ENCODE data around the gene PSMC1. TPM values are rescaled to one million over a fixed set of nuclear protein-coding genes. Genes with fewer than 3 reads are reported as not detected.

Gene PSMC1
- total RNA-seq, 1 donor from 2014 or later = 105 TPM

DNA sequence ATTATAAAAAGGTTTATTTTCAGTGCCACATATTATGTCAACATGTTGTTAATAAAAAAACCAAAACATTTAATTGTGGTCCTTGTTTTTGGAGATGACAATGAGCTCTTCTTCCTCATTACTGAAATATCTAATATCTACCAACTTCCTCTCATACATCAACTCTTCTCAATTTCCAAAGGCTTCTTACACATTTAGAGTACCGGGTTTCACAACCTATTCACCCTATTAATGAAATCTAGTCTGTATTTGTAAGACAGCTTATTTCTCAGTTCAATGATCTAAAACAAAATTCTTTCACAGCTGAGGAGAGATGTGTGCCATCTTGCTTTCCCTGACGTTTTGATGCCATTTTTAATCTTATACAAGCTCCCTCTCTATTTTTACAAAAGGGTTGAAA is 60.9 kb downstream of the PSMC1 start:
- no peak overlapping the region for H3K27ac Mint-ChIP-seq (ENCODE audit: unreplicated experiment)
- TF ChIP-seq, protein P1, sequence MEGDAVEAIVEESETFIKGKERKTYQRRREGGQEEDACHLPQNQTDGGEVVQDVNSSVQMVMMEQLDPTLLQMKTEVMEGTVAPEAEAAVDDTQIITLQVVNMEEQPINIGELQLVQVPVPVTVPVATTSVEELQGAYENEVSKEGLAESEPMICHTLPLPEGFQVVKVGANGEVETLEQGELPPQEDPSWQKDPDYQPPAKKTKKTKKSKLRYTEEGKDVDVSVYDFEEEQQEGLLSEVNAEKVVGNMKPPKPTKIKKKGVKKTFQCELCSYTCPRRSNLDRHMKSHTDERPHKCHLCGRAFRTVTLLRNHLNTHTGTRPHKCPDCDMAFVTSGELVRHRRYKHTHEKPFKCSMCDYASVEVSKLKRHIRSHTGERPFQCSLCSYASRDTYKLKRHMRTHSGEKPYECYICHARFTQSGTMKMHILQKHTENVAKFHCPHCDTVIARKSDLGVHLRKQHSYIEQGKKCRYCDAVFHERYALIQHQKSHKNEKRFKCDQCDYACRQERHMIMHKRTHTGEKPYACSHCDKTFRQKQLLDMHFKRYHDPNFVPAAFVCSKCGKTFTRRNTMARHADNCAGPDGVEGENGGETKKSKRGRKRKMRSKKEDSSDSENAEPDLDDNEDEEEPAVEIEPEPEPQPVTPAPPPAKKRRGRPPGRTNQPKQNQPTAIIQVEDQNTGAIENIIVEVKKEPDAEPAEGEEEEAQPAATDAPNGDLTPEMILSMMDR (IDR thresholded peaks at IDR 0.05; ENCODE audit: unreplicated experiment) = no peak
- no peaks in the 10 kb centered on the region for H3K27me3 Mint-ChIP-seq (ENCODE audit: unreplicated experiment)
- peaks cover 18% of the 10 kb centered on the region for H3K36me3 Mint-ChIP-seq (ENCODE audit: low read depth, unreplicated experiment)
- no peak overlapping the region for H3K4me3 Mint-ChIP-seq (ENCODE audit: unreplicated experiment)
- peaks cover 5% of the 10 kb centered on the region for H3K4me1 Mint-ChIP-seq (ENCODE audit: unreplicated experiment)
- no peak for DNase-seq (ENCODE audit: low spot score)
- H3K9me3 Mint-ChIP-seq (ENCODE audit: unreplicated experiment) = no peaks in the 10 kb centered on the region

DNA sequence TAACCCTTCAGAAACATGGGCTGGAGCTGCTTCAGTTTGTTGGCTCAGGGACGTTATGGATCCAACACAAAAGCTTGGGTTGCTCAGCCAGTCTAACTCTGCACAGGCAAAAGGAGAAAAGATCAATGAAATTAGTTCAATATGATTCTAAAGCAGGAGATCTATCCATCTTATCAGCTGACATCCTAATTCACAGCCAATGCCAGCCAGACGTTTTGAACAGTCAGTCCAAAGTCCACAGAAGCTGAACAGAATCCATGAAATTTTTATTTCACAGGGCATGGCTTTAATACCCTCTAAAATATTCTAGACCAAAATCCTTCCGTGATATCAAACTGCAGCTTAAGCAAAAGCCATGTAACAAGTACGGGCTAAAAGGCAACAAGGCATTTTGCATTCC is 61.7 kb downstream of the PSMC1 start:
- DNase-seq (ENCODE audit: low spot score) = no peak
- peaks cover 5% of the 10 kb centered on the region for H3K4me1 Mint-ChIP-seq (ENCODE audit: unreplicated experiment)
- TF ChIP-seq, protein P1 (IDR thresholded peaks at IDR 0.05; ENCODE audit: unreplicated experiment) = no peak
- H3K27me3 Mint-ChIP-seq (ENCODE audit: unreplicated experiment) = no peaks in the 10 kb centered on the region
- no peak overlapping the region for H3K27ac Mint-ChIP-seq (ENCODE audit: unreplicated experiment)
- no peaks in the 10 kb centered on the region for H3K9me3 Mint-ChIP-seq (ENCODE audit: unreplicated experiment)
- peaks cover 18% of the 10 kb centered on the region for H3K36me3 Mint-ChIP-seq (ENCODE audit: low read depth, unreplicated experiment)
- no peak overlapping the region for H3K4me3 Mint-ChIP-seq (ENCODE audit: unreplicated experiment)

DNA sequence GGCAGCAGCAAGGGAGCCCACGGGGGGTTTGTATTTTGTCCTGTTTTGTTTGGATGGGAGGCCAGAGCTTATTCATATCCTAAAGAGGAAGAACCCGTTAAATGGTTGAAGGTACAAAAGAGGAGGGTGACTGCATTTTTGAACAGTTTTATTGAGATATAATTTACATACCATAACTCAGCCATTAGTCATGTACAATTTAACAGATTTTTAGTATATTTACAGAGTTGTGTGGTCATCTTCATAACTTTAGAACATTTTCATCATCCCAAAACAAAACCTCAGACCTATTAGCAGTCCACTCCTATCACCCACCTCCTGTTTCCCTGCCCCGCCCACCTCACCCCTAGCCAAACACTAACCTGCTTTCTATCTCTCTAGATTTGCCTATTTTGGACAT is 62.8 kb downstream of the PSMC1 start:
- no peak for DNase-seq (ENCODE audit: low spot score)
- Mint-ChIP-seq H3K36me3 (ENCODE audit: low read depth, unreplicated experiment) (peaks cover 10% of the 10 kb centered on the region), H3K27me3 (ENCODE audit: unreplicated experiment) (no peaks in the 10 kb centered on the region), H3K9me3 (ENCODE audit: unreplicated experiment) (no peaks in the 10 kb centered on the region), H3K4me1 (ENCODE audit: unreplicated experiment) (no peaks in the 10 kb centered on the region), H3K27ac (ENCODE audit: unreplicated experiment) (no peak overlapping the region), H3K4me3 (ENCODE audit: unreplicated experiment) (no peak overlapping the region)
- TF ChIP-seq, protein P1 (IDR thresholded peaks at IDR 0.05; ENCODE audit: unreplicated experiment) = no peak

DNA sequence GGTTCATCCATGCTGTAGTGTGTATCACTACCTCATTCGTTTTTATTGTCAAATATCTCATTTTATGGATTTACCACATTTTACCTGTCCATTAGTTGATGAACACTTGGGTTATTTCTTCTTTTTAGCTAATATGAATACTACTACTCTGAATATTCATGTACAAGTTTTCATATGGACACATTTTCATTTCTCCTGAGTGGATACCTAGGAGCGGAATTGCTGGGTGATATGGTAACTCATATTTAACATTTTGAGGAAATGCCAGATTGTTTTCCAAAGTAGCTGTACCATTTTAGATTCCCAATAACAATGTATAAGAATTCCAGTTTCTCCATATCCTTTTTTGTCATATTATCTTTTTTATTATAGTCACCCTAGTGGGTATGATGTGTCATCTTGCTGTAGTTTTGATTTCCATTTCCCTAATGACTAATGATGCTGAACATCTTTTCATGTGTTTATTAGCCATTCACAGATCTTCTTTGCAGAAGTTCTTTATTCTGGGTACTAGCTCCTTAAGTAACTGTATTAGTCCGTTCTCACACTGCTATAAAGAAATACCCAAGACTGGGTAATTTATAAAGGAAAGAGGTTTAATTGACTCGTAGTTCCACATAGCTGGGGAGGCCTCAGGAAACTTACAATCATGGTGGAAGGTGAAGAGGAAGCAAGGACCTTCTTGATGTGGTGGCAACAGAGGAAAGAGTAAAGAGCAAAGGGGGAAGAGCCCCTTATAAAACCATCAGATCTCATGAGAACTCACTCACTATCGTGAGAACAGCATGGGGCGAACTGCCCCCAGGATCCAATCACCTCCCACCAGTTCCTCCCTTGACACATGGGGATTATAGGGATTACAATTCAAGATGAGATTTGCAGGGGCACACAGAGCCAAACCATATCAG is 63.5 kb downstream of the PSMC1 start:
- Mint-ChIP-seq H3K4me1 (ENCODE audit: unreplicated experiment) (no peaks in the 10 kb centered on the region), H3K36me3 (ENCODE audit: low read depth, unreplicated experiment) (peaks cover 10% of the 10 kb centered on the region), H3K9me3 (ENCODE audit: unreplicated experiment) (no peaks in the 10 kb centered on the region)

DNA sequence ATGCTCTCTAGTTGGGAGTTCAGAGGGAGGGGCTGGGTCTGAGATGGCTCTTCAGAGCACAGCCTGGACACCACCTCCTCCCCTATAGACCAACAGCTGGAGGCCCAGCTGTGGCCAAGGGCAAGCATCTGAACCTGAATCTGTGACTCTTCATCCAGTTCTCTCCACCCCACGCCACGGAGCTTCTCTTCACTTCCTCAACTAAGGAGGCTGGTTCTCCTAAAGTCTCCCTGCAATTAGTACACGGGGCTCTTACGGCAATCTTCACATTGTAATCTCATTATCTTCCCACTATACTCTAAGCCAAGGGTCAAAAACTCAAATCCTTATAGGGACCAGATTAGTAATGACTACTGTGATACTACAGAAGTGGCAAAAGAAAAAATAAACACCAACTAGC is 65.5 kb downstream of the PSMC1 start:
- Mint-ChIP-seq H3K27ac (ENCODE audit: unreplicated experiment) (no peak overlapping the region), H3K27me3 (ENCODE audit: unreplicated experiment) (no peaks in the 10 kb centered on the region), H3K36me3 (ENCODE audit: low read depth, unreplicated experiment) (peaks cover 5% of the 10 kb centered on the region), H3K4me3 (ENCODE audit: unreplicated experiment) (no peak overlapping the region), H3K4me1 (ENCODE audit: unreplicated experiment) (no peaks in the 10 kb centered on the region), H3K9me3 (ENCODE audit: unreplicated experiment) (no peaks in the 10 kb centered on the region)
- TF ChIP-seq, protein P1 (IDR thresholded peaks at IDR 0.05; ENCODE audit: unreplicated experiment) = no peak
- DNase-seq (ENCODE audit: low spot score) = no peak

More for the DNA sequence above, 63.5 kb downstream of the PSMC1 start:
- TF ChIP-seq, protein P1 (IDR thresholded peaks at IDR 0.05; ENCODE audit: unreplicated experiment) = no peak
- Mint-ChIP-seq H3K27me3 (ENCODE audit: unreplicated experiment) (no peaks in the 10 kb centered on the region), H3K27ac (ENCODE audit: unreplicated experiment) (no peak overlapping the region), H3K4me3 (ENCODE audit: unreplicated experiment) (no peak overlapping the region)
- DNase-seq (ENCODE audit: low spot score) = no peak

Measured in endothelial cell (in vitro differentiated cells).